SK-N-DZ (cell line): ENCODE data around the gene OR2F2. TPM values are rescaled to one million over a fixed set of nuclear protein-coding genes. Genes with fewer than 3 reads are reported as not detected.

Experiments used
- DNase-seq: peaks from one replicate; pipeline ENCODE4 v3.0.0-alpha.2; 2015; ENCODE audit warnings: low spot score
- polyA plus RNA-seq, 2 experiments: library from polyadenylated mRNA; depleted of rRNA; stranded (reverse); fragments of >200 nt; gene quantifications; 2 replicates each; pipeline ENCODE4 v1.2.3, GENCODE V29; 2014

The OR2F2 gene, protein sequence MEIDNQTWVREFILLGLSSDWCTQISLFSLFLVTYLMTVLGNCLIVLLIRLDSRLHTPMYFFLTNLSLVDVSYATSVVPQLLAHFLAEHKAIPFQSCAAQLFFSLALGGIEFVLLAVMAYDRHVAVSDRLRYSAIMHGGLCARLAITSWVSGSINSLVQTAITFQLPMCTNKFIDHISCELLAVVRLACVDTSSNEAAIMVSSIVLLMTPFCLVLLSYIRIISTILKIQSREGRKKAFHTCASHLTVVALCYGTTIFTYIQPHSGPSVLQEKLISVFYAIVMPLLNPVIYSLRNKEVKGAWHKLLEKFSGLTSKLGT
- polyA plus RNA-seq (2014; cell fraction: cytosol; rRNA removed), result not detected in 2 replicates
- polyA plus RNA-seq (2014; cell fraction: nucleus; rRNA removed), result not detected in 2 replicates

DNA sequence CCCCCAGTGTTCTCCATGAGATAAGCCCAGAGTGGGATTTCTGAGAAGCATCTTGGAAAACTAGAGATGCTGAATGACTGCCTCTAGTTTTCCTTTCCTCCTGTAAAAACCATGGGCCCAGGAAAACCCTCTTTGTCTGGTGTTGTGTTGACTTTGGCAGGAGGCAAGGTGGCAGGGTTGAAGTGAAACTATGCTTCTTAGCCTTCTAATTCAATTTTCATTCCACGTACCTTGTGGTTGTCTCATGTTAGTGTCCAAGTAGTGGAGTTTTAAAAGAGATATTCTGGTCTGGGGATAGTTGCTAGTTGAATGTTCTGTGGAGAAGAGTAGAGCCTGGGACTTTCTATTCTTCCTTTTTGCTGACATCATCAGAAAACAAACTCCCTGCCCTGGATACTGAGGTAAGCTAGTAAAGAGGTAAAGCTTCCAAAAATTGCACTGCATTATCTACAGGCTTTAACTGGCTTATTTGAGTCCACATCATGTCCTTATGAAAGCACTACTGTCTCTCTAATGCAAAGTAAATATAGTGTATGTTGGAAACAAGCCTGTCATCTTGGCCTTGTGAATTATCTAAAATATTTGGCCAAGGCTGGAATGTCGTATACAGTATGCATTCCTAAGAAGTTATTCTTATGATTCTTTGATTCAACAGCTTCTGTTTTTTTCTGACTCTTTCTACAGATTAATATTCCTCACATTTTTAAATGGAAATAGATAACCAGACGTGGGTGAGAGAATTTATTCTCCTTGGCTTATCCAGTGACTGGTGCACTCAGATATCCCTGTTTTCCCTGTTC, at the start of gene OR2F2:
Gene OR2F2, plus strand, starts transcription at position 708 of the 800 bp plus-strand sequence. Its CDS starts 0 bp downstream, at position 708.
- DNase-seq, result no peak

- DNase-seq, result no peak
Measured at GRCh38 chr7:143885951-143886350, 49.1 kb upstream of the OR2F2 start.

- no peak for DNase-seq
Measured at GRCh38 chr7:143886826-143887477, 48.1 kb upstream of the OR2F2 start.

GRCh38 chr7:143889068-143889467, 46.0 kb upstream of the OR2F2 start:
- DNase-seq, result no peak

GRCh38 chr7:143890558-143890957, 44.5 kb upstream of the OR2F2 start:
- DNase-seq, result no peak

DNA sequence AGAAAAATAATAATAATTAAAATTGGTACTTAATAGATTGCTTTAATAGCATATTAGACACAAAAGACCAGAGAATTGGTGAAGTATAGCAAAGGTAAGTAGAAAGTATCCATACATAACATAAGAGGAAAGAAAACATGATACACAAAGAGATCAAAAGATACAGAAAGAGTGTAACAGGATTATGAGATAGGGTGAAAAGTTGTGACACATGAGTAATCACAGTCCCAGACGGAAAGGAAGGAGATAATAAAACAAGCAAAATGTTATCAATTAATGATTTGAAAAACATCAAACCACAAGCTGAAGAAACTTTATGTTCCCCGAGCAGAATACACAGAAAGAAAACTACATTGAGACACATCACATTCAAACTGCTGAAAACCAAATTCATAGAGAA, 43.6 kb upstream of the OR2F2 start:
- no peak for DNase-seq

- no peak for DNase-seq
Measured at GRCh38 chr7:143892527-143893300, 42.3 kb upstream of the OR2F2 start.

DNA sequence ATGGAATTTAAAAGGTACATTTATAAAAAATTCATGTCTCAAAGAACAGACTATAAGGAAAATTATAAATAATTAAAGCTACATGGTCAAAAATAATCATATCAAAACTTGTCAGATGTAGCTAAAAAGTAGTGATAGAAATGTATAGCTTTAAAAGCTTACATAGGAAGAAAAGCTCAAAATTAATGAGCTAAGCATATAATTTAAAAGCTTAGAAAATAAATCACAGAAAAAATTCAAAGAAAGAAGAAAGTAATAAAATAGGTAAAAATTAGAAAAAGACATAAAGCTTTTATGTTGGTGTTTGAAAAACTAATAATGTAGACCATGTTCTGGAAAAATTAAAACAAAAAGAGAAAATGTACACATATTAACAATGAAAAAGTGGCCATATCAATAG, 38.4 kb upstream of the OR2F2 start:
- DNase-seq, result no peak

GRCh38 chr7:143898810-143899209, 36.2 kb upstream of the OR2F2 start:
- DNase-seq, result no peak

GRCh38 chr7:143900230-143900766, 34.7 kb upstream of the OR2F2 start:
- no peak for DNase-seq

DNA sequence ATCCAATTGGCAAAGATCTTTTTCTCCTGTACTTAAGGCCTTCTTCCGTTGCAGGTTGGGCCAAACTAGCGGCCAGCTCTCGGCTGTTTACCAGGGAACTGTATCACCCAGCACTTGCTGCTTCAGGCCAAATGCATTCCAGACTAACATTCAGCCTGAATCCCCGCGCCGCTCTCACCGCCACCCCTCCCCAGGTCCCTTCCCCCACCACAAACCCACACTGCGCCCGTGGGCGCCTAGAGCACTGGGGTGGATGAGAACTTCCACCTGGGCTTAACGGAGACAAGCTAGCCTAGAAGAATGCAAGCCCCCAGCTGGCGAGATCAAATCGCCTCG, 33.7 kb upstream of the OR2F2 start:
- no peak for DNase-seq

- DNase-seq, result peak; percentile 90
Measured at GRCh38 chr7:143901668-143902331, 33.2 kb upstream of the OR2F2 start, which contains the start of gene TCAF1. TCAF1 (minus strand) TSS chr7:143902176; CDS start chr7:143876608, 25,568 bp downstream.

DNA sequence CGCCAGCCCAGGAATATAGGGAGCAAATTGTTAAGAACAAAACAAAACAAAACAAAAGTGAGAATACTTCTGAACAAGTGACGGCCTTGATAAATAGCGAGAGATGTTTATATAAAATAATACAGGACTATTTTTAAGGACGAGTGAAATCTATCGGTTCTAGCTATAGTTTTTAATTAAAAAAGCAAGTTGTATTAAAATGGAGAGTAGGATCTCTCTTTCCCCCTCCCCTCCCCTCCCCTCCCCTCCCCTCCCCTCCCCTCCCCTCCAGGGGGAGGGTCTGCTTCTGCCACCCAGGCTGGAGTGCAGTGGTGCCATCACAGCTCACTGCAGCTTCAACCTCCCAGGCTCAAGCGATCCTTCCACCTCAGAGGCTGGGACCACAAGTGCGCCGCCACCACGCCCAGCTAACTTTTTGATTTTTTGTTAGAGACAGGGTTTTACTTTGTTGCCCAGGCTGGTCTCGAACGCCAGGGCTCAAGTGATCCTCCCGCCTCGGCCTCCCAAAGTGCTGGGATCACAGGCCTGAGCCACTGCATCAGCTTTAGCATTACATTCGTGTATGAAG, 32.6 kb upstream of the OR2F2 start:
- DNase-seq, result no peak

- no peak for DNase-seq
Measured at GRCh38 chr7:143905509-143905908, 29.5 kb upstream of the OR2F2 start.

GRCh38 chr7:143906151-143906550, 28.9 kb upstream of the OR2F2 start:
- no peak for DNase-seq

- no peak for DNase-seq
Measured at GRCh38 chr7:143906895-143907294, 28.1 kb upstream of the OR2F2 start.

- DNase-seq, result no peak
Measured at GRCh38 chr7:143908120-143908519, 26.9 kb upstream of the OR2F2 start.

GRCh38 chr7:143909863-143910262, 25.2 kb upstream of the OR2F2 start:
- DNase-seq, result no peak

- no peak for DNase-seq
Measured at GRCh38 chr7:143910473-143911248, 24.4 kb upstream of the OR2F2 start.
